ENCODE data around the gene YPEL2.

YPEL2 gene

GRCh38 chr17:59345476-59345875 is 14.0 kb downstream of the YPEL2 start:
- H3K9me3 Mint-ChIP-seq, result no peaks in the 10 kb centered on the region
- peaks cover 4% of the 10 kb centered on the region for H3K27me3 Mint-ChIP-seq (ENCODE audit: low read depth)
- H3K27ac Mint-ChIP-seq, result no peak overlapping the region
- TF ChIP-seq CTCF (IDR thresholded peaks at IDR 0.05; ENCODE audit: unreplicated experiment in 3 of 3), result no peak
- no peak overlapping the region for H3K4me3 Mint-ChIP-seq
- peaks cover 21% of the 10 kb centered on the region for H3K4me1 Mint-ChIP-seq
- H3K36me3 Mint-ChIP-seq (ENCODE audit: low read depth), result no peaks in the 10 kb centered on the region

GRCh38 chr17:59346341-59346740 is 14.9 kb downstream of the YPEL2 start:
- H3K36me3 Mint-ChIP-seq (ENCODE audit: low read depth), result no peaks in the 10 kb centered on the region
- H3K9me3 Mint-ChIP-seq, result no peaks in the 10 kb centered on the region
- H3K4me3 Mint-ChIP-seq, result no peak overlapping the region
- peaks cover 4% of the 10 kb centered on the region for H3K27me3 Mint-ChIP-seq (ENCODE audit: low read depth)
- H3K4me1 Mint-ChIP-seq, result peaks cover 22% of the 10 kb centered on the region
- no peak for TF ChIP-seq CTCF (IDR thresholded peaks at IDR 0.05; ENCODE audit: unreplicated experiment in 3 of 3)
- H3K27ac Mint-ChIP-seq, result peak overlapping the region in 1 of 3 experiments; percentile 10

GRCh38 chr17:59346876-59347407 is 15.5 kb downstream of the YPEL2 start:
- Mint-ChIP-seq H3K9me3 (no peaks in the 10 kb centered on the region), H3K36me3 (ENCODE audit: low read depth) (no peaks in the 10 kb centered on the region), H3K27ac (no peak overlapping the region), H3K27me3 (ENCODE audit: low read depth) (peaks cover 4% of the 10 kb centered on the region), H3K4me3 (no peak overlapping the region), H3K4me1 (peaks cover 23% of the 10 kb centered on the region)
- TF ChIP-seq CTCF (IDR thresholded peaks at IDR 0.05; ENCODE audit: unreplicated experiment in 3 of 3), result no peak

- Mint-ChIP-seq H3K36me3 (ENCODE audit: low read depth) (peaks cover under 1% of the 10 kb centered on the region), H3K27ac (peak overlapping the region in 1 of 3 experiments; percentile 61), H3K4me3 (no peak overlapping the region), H3K4me1 (peaks cover 15% of the 10 kb centered on the region), H3K27me3 (ENCODE audit: low read depth) (peaks cover 4% of the 10 kb centered on the region), H3K9me3 (no peaks in the 10 kb centered on the region)
- no peak for TF ChIP-seq CTCF (IDR thresholded peaks at IDR 0.05; ENCODE audit: unreplicated experiment in 3 of 3)
Observed at GRCh38 chr17:59347975-59348391, 16.5 kb downstream of the YPEL2 start.

GRCh38 chr17:59349178-59349577 is 17.7 kb downstream of the YPEL2 start:
- H3K9me3 Mint-ChIP-seq, result no peaks in the 10 kb centered on the region
- H3K27ac Mint-ChIP-seq, result no peak overlapping the region
- H3K4me1 Mint-ChIP-seq, result peaks cover 25% of the 10 kb centered on the region

More at GRCh38 chr17:59349178-59349577, 17.7 kb downstream of the YPEL2 start:
- H3K27me3 Mint-ChIP-seq (ENCODE audit: low read depth), result peaks cover 4% of the 10 kb centered on the region
- no peak overlapping the region for H3K4me3 Mint-ChIP-seq
- peaks cover 11% of the 10 kb centered on the region for H3K36me3 Mint-ChIP-seq (ENCODE audit: low read depth)
- TF ChIP-seq CTCF (IDR thresholded peaks at IDR 0.05; ENCODE audit: unreplicated experiment in 3 of 3), result no peak
